GM23338 (cell line): ENCODE data around the gene LIPG.

ENCODE experiments used
- CTCF ChIP-seq, 2 experiments: fragments of 200-600 bp in 1 of 2; sonication (generic) in 1 of 2; conservative IDR thresholded peaks; 2 replicates each; pipeline versions ENCODE4 v1.5.1 to v1.6.1; 2016 to 2017; ENCODE audit warnings: antibody characterized with exemption in 2 of 2, low read depth in 2 of 2, mild to moderate bottlenecking in 2 of 2, moderate library complexity in 1 of 2
- EZH2 ChIP-seq: fragments of 200-600 bp; sonication (generic); IDR thresholded peaks from one replicate; pipeline ENCODE4 v1.8.0; 2017; ENCODE audit warnings: antibody characterized with exemption, mild to moderate bottlenecking, low read depth; ENCODE audit not compliant: unreplicated experiment

GRCh38 chr18:49521216-49521835, 40.5 kb upstream of the LIPG start:
- TF ChIP-seq CTCF (conservative IDR thresholded peaks at IDR 0.05; ENCODE audit: low read depth in 2 of 2) (no peak), EZH2 (no peak)
